ENCODE data around the gene OSR1. TPM values are rescaled to one million over a fixed set of nuclear protein-coding genes. Genes with fewer than 3 reads are reported as not detected.

OSR1 gene
- total and polyA plus RNA-seq, 7 donors: 0.69 to 33.0 (median 7.8) TPM

DNA sequence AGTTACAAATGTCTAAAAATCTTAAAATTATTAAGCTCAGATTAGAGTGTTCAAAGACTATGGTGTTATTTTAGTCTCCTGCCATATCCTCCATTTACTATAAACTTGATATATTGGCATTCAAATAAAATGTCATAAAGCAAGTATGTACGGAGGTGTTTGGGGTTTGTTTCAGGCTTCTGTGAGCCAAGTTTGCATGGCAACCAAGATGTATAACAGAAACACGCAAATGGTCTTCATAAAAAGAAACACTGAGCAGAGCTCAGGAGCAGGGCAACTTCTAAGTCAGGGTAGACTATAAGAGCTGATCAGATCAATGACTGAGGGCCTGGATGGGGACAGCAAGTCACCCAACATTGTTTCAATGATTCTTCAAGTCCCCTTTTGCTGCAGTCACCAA is 20.5 kb upstream of the OSR1 start:
- Histone ChIP-seq H3K4me3 (no peak overlapping the region), H3K9me3 (no peaks in the 10 kb centered on the region), H3K27me3 (no peaks in the 10 kb centered on the region), H3K36me3 (no peaks in the 10 kb centered on the region), H3K4me1 (peaks cover 0 to 22% (median 14%) of the 10 kb centered on the region in 4 donors), H3K27ac (peak overlapping the region in 2 of 4 donors; percentile 12 to 49)
- intact Hi-C loops (cut with DNase I): no loop called here
- WGBS, 2 donors: 20 to 64% methylated on average over 2 of the region's 2 CpGs
- DNase-seq: no peak
- TF ChIP-seq EP300 (IDR thresholded peaks at IDR 0.05) (peak in 1 of 4 donors; percentile 46), POLR2AphosphoS5 (IDR thresholded peaks at IDR 0.05) (peak in 3 of 4 donors; percentile 64 to 70 (median 66))
- TF ChIP-seq, protein P1, sequence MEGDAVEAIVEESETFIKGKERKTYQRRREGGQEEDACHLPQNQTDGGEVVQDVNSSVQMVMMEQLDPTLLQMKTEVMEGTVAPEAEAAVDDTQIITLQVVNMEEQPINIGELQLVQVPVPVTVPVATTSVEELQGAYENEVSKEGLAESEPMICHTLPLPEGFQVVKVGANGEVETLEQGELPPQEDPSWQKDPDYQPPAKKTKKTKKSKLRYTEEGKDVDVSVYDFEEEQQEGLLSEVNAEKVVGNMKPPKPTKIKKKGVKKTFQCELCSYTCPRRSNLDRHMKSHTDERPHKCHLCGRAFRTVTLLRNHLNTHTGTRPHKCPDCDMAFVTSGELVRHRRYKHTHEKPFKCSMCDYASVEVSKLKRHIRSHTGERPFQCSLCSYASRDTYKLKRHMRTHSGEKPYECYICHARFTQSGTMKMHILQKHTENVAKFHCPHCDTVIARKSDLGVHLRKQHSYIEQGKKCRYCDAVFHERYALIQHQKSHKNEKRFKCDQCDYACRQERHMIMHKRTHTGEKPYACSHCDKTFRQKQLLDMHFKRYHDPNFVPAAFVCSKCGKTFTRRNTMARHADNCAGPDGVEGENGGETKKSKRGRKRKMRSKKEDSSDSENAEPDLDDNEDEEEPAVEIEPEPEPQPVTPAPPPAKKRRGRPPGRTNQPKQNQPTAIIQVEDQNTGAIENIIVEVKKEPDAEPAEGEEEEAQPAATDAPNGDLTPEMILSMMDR (IDR thresholded peaks at IDR 0.05): no peak

DNA sequence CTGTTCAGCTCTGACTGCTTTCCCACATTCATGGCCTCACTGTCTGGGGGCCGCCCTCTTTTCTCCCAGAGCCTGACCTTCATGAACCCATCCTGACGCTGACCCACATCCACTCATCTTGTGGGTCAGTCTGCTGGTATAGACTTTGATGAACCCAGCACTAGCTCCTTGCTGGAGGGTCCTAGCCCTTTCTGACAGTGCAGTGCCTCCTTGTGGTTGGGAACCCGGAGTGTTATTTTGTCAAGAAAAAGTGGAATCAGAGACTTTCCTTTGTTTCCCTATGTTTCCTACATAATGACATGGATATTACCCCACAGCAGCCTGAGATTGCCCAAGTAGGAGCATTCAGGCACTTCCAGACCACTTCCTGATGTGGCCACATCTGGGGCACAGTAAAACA is 19.3 kb upstream of the OSR1 start:
- Histone ChIP-seq H3K36me3 (no peaks in the 10 kb centered on the region), H3K4me3 (no peak overlapping the region), H3K9me3 (no peaks in the 10 kb centered on the region), H3K27ac (no peak overlapping the region), H3K27me3 (no peaks in the 10 kb centered on the region), H3K4me1 (peaks cover 0 to 22% (median 14%) of the 10 kb centered on the region in 4 donors)
- 89 to 90% methylated on average over 3 of the region's 3 CpGs for WGBS, 2 donors
- intact Hi-C loops (cut with DNase I): no loop called here
- DNase-seq: no peak
- TF ChIP-seq EP300 (IDR thresholded peaks at IDR 0.05) (no peak), POLR2AphosphoS5 (IDR thresholded peaks at IDR 0.05) (no peak), POLR2A (IDR thresholded peaks at IDR 0.05) (no peak)
- TF ChIP-seq, protein P1 (IDR thresholded peaks at IDR 0.05): no peak

DNA sequence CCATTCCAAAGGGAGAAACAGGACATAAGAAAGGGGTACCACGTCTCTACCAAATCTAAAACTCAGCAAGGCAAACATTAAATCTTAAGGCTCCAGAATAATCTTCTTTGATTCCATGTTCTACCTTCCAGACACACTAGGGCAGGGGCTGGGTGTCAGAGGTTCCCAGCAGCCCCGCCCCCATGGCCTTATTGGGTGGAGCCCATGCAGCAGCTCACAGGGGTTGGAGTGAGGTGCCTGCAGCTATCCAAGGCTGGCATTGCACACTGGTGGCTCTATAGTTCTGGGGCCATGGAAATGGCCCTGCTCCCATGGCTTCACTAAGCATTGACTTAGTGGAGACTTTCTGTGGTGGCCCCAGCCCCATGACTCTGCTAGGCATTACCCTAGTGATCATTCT is 14.9 kb upstream of the OSR1 start:
- Histone ChIP-seq H3K4me1 (peaks cover 0 to 5% (median 2%) of the 10 kb centered on the region in 4 donors), H3K4me3 (no peak overlapping the region), H3K36me3 (no peaks in the 10 kb centered on the region), H3K9me3 (no peaks in the 10 kb centered on the region), H3K27me3 (no peaks in the 10 kb centered on the region), H3K27ac (no peak overlapping the region)
- no peak for TF ChIP-seq POLR2A (IDR thresholded peaks at IDR 0.05)
- TF ChIP-seq, protein P1 (IDR thresholded peaks at IDR 0.05): no peak
- no peak for TF ChIP-seq POLR2AphosphoS5 (IDR thresholded peaks at IDR 0.05)
- no peak for TF ChIP-seq EP300 (IDR thresholded peaks at IDR 0.05)
- WGBS, 2 donors: 85 to 86% methylated on average over 2 of the region's 2 CpGs
- DNase-seq: no peak
- intact Hi-C loops (cut with DNase I): no loop called here

DNA sequence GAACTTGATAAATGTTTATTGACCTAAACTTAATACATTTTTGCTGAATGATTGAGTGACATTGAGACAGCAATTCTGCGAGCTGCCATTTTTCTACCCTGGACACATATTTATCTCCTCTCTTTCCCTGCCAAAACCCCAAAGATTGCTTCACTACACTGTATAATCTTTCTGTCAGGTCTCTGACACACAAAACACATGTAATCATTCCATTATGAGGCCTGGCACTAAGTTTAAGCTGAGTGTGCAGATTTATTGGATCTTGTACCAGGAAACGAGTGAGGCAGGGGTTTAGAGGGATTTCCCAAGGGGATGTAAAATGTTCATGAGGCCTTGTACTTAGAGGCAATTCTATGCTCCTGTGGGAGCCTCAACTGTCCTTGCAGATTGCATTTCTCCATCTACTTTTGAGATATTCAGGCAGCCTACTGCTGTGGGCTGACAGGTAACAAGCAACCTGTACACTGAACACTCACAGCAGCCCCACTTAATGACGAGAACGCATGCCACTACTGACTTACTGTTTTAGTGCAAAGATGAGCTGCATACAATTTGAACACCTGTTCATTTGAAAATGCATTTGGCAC is 13.7 kb upstream of the OSR1 start:
- Histone ChIP-seq H3K27me3 (no peaks in the 10 kb centered on the region), H3K4me1 (peaks cover 0 to 9% (median 0%) of the 10 kb centered on the region in 4 donors), H3K36me3 (no peaks in the 10 kb centered on the region), H3K27ac (no peak overlapping the region), H3K9me3 (no peaks in the 10 kb centered on the region), H3K4me3 (no peak overlapping the region)
- WGBS, 2 donors: 71 to 79% methylated on average over 4 of the region's 4 CpGs
- TF ChIP-seq, protein P1 (IDR thresholded peaks at IDR 0.05): no peak
- TF ChIP-seq POLR2A (IDR thresholded peaks at IDR 0.05) (no peak), EP300 (IDR thresholded peaks at IDR 0.05) (no peak), POLR2AphosphoS5 (IDR thresholded peaks at IDR 0.05) (no peak)
- no peak for DNase-seq
- intact Hi-C loops (cut with DNase I): no loop called here
